Hepatocyte (in vitro differentiated cells): Measurements from ENCODE around the gene TTLL12.

ENCODE experiments used
- CTCF ChIP-seq: fragments of 200-600 bp; sonication (generic); IDR thresholded peaks from 2 replicates; pipeline ENCODE4 v1.5.1; 2016; ENCODE audit warnings: antibody characterized with exemption, mild to moderate bottlenecking; ENCODE audit not compliant: poor library complexity
- EZH2 ChIP-seq: fragments of 200-600 bp; sonication (generic); IDR thresholded peaks from 2 replicates; pipeline ENCODE4 v1.6.1; 2016; ENCODE audit warnings: antibody characterized with exemption, mild to moderate bottlenecking, borderline replicate concordance
- EZH2phosphoT487 ChIP-seq: fragments of 200-600 bp; sonication (generic); IDR thresholded peaks from one replicate; pipeline ENCODE4 v1.6.1; 2018; ENCODE audit warnings: antibody characterized with exemption, mild to moderate bottlenecking, low read depth, moderate library complexity; ENCODE audit not compliant: unreplicated experiment, severe bottlenecking

- no peak for TF ChIP-seq EZH2phosphoT487
- no peak for TF ChIP-seq CTCF
- no peak for TF ChIP-seq EZH2
Observed at GRCh38 chr22:43127166-43127908, 59.6 kb downstream of the TTLL12 start.
